Measurements from ENCODE around the gene ZC3H8.

- TF ChIP-seq POLR2A (IDR thresholded peaks at IDR 0.05; ENCODE audit: low read depth, low read length) (no peak), TAF1 (IDR thresholded peaks at IDR 0.05; ENCODE audit: low read depth, low read length) (no peak), POLR2AphosphoS5 (IDR thresholded peaks at IDR 0.05; ENCODE audit: low read depth, low read length) (no peak), POU2F2 (IDR thresholded peaks at IDR 0.05; ENCODE audit: low read depth, low read length) (no peak)
Measured at GRCh38 chr2:112251271-112251670, 3.6 kb downstream of the ZC3H8 start.
